Measurements from ENCODE around the gene MAP1LC3B2. TPM values are rescaled to one million over a fixed set of nuclear protein-coding genes. Genes with fewer than 3 reads are reported as not detected.

MAP1LC3B2 gene
- total and polyA plus RNA-seq, 10 of the 15 experiments (the other 5 are each of a cell fraction or from before 2014, with no cell fraction given) = 0.23 to 2.7 (median 0.72) TPM; not detected in 3

DNA sequence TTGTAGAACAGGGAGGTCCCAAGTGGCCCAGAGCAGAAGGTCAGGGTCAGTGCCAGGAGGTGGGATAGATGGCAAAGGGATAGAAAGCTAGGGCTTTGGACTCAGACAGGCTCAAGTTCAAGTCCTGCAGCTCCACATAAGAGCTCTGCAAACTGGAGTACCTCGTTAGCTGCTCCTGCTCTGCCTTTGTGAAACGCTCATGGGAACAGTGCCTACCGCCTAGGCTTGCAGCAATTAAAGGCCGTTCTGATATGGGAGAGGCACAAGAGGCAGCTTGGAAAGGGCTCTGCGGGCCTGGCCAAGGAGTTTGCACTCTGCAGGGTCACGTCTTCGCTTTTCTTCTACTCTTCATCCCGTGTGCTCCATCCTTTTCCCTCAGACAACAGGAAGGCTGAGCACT, 54.1 kb downstream of the MAP1LC3B2 start:
- BruUV-seq (replicated peaks) = no TSS peak
- POLR2A ChIA-PET = no interaction called here
- no peak overlapping the region for H2AFZ ChIP-seq (ENCODE audit: control insufficient read depth, low read depth, low read length)
- H3K9me3 ChIP-seq (replicated peaks; ENCODE audit: control insufficient read depth, insufficient read depth, low read length) = no peaks in the 10 kb centered on the region; the same call in 2 of the 3 replicates
- 44% methylated on average over 8 of the region's 8 CpGs for WGBS (ENCODE audit: insufficient coverage, insufficient replicate concordance, low lambda C conversion rate, missing lambda C conversion rate)
- no peak overlapping the region for H3K9ac ChIP-seq (ENCODE audit: control insufficient read depth, insufficient read depth, low read length)
- no peak overlapping the region for H3K27ac ChIP-seq (ENCODE audit: control insufficient read depth, insufficient read depth)
- H3K4me3 ChIP-seq = no peak overlapping the region
- no peak for DNase-seq (ENCODE audit: low read depth, low spot score)
- no peaks in the 10 kb centered on the region for H3K79me2 ChIP-seq (ENCODE audit: control insufficient read depth, insufficient read depth, low read length)
- H4K20me1 ChIP-seq (ENCODE audit: control insufficient read depth, insufficient read depth) = 0 out of 2 replicates have a peak, but pooled peaks cover 3% of the 10 kb centered on the region
- intact Hi-C loops (cut with micrococcal nuclease; ENCODE audit: unreplicated experiment) (loop anchor here (5.0 kb wide), 1 partner anchor 616 kb away; no protein-coding TSS in a partner anchor), in situ Hi-C loops (cut with MboI) (no loop called here)
- H3K4me2 ChIP-seq (ENCODE audit: control insufficient read depth, insufficient read depth) = no peak overlapping the region
- no peak for ATAC-seq
- CTCF ChIA-PET = interaction anchor here (1.4 kb wide), 1 partner anchor 96 kb away, joined by 3 read pairs; no protein-coding TSS in a partner anchor
- H3K4me1 ChIP-seq (ENCODE audit: control insufficient read depth, insufficient read depth, low read length) = no peaks in the 10 kb centered on the region
- H3K27me3 ChIP-seq (replicated peaks in 1 of 2; ENCODE audit: control insufficient read depth in 2 of 2, insufficient read depth in 2 of 2, low read length in 1 of 2) = peaks cover 0 to 4% of the 10 kb centered on the region in 2 experiments; a peak in 3 of 4 replicates
- RAD21 ChIA-PET (ENCODE audit: unreplicated experiment) = no interaction called here
- FAIRE-seq = no peak
- TF ChIP-seq NFYA (IDR thresholded peaks at IDR 0.05; ENCODE audit: borderline replicate concordance, low read depth, low read length) = no peak
- SMC1A ChIA-PET (ENCODE audit: uncharacterized antibody, unreplicated experiment) = interaction anchor here (1.1 kb wide), 1 partner anchor 85 kb away, joined by 4 read pairs; no protein-coding TSS in a partner anchor
- no peaks in the 10 kb centered on the region for H3K36me3 ChIP-seq (ENCODE audit: control insufficient read depth in 2 of 2, insufficient read depth in 2 of 2, low read length in 1 of 2)

DNA sequence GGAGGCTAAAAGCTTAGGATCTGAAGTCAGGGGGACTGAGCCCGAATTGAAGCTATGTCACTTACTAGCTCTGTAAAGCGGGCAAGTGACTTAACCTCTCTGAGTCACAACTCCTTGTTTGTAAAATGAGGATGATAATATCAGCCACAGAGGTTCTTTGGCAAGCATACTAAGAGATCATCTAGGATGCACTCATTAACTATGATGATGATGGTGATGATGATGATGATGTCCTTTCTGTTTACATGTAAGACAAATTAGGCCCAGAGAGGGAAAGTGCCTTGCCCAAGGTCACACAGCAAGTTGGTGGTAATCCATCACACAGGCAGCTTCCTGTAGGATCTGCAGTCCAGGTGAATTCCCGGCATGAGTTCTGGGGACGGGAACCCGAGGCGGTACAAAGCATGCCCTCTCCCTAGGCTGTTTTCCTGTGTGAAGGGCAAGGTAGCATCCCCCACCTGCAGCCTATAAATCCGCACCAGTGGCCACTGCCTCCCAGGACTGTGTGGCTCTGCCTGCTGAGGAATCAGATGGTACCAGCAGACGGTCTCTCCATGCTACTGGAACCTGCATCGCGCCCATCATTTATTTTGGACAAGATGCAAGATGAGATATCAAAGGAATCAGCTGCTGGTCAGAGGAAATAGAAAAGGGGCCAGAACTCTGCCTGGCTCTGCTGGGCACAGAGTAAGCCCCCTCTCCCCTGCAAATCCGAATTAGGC, 55.2 kb downstream of the MAP1LC3B2 start:
- SMC1A ChIA-PET (ENCODE audit: uncharacterized antibody, unreplicated experiment) = no interaction called here
- Histone ChIP-seq H3K36me3 (ENCODE audit: control insufficient read depth in 2 of 2, insufficient read depth in 2 of 2, low read length in 1 of 2) (no peaks in the 10 kb centered on the region), H3K27ac (ENCODE audit: control insufficient read depth, insufficient read depth) (no peak overlapping the region), H3K79me2 (ENCODE audit: control insufficient read depth, insufficient read depth, low read length) (no peaks in the 10 kb centered on the region), H4K20me1 (ENCODE audit: control insufficient read depth, insufficient read depth) (0 out of 2 replicates have a peak, but pooled peaks cover 3% of the 10 kb centered on the region), H2AFZ (ENCODE audit: control insufficient read depth, low read depth, low read length) (no peak overlapping the region), H3K9me3 (replicated peaks; ENCODE audit: control insufficient read depth, insufficient read depth, low read length) (no peaks in the 10 kb centered on the region; the same call in 2 of the 3 replicates), H3K4me3 (no peak overlapping the region), H3K9ac (ENCODE audit: control insufficient read depth, insufficient read depth, low read length) (no peak overlapping the region), H3K4me1 (ENCODE audit: control insufficient read depth, insufficient read depth, low read length) (no peaks in the 10 kb centered on the region), H3K27me3 (replicated peaks in 1 of 2; ENCODE audit: control insufficient read depth in 2 of 2, insufficient read depth in 2 of 2, low read length in 1 of 2) (peaks cover 4% of the 10 kb centered on the region in 2 experiments; a peak in 3 of 4 replicates), H3K4me2 (ENCODE audit: control insufficient read depth, insufficient read depth) (no peak overlapping the region)
- CTCF ChIA-PET = interaction anchor here (1.4 kb wide), 1 partner anchor 95 kb away, joined by 3 read pairs; no protein-coding TSS in a partner anchor
- 44% methylated on average over 11 of the region's 11 CpGs for WGBS (ENCODE audit: insufficient coverage, insufficient replicate concordance, low lambda C conversion rate, missing lambda C conversion rate)
- intact Hi-C loops (cut with micrococcal nuclease; ENCODE audit: unreplicated experiment) = loop anchor here (5.0 kb wide), 1 partner anchor 617 kb away; no protein-coding TSS in a partner anchor
- in situ Hi-C loops (cut with MboI) = no loop called here
- no TSS peak for BruUV-seq (replicated peaks)
- FAIRE-seq = no peak
- RAD21 ChIA-PET (ENCODE audit: unreplicated experiment) = no interaction called here
- DNase-seq (ENCODE audit: low read depth, low spot score) = no peak
- ATAC-seq = no peak
- POLR2A ChIA-PET = no interaction called here
- TF ChIP-seq EP300 (IDR thresholded peaks at IDR 0.05; ENCODE audit: borderline replicate concordance in 1 of 2, control insufficient read depth in 1 of 2, low read depth in 2 of 2, low read length in 2 of 2) (no peak), RUNX3 (IDR thresholded peaks at IDR 0.05; ENCODE audit: low read length) (no peak), NR2C1 (IDR thresholded peaks at IDR 0.05) (no peak), POLR2A (IDR thresholded peaks at IDR 0.05; ENCODE audit: low read depth, low read length) (no peak), RFX5 (IDR thresholded peaks at IDR 0.05; ENCODE audit: low read depth, low read length) (no peak), FOXM1 (IDR thresholded peaks at IDR 0.05; ENCODE audit: low read depth, low read length) (no peak), NFXL1 (IDR thresholded peaks at IDR 0.05; ENCODE audit: borderline replicate concordance) (no peak), TAF1 (IDR thresholded peaks at IDR 0.05; ENCODE audit: borderline replicate concordance, low read depth, low read length) (no peak), MEF2A (IDR thresholded peaks at IDR 0.05; ENCODE audit: insufficient read depth, low read depth, low read length) (no peak), JUND (IDR thresholded peaks at IDR 0.05; ENCODE audit: low read depth, low read length) (no peak), TCF3 (IDR thresholded peaks at IDR 0.05; ENCODE audit: borderline replicate concordance, insufficient read depth, low read depth, low read length) (no peak), STAT3 (IDR thresholded peaks at IDR 0.05; ENCODE audit: low read depth, low read length) (no peak)
- TF ChIP-seq, protein P1, sequence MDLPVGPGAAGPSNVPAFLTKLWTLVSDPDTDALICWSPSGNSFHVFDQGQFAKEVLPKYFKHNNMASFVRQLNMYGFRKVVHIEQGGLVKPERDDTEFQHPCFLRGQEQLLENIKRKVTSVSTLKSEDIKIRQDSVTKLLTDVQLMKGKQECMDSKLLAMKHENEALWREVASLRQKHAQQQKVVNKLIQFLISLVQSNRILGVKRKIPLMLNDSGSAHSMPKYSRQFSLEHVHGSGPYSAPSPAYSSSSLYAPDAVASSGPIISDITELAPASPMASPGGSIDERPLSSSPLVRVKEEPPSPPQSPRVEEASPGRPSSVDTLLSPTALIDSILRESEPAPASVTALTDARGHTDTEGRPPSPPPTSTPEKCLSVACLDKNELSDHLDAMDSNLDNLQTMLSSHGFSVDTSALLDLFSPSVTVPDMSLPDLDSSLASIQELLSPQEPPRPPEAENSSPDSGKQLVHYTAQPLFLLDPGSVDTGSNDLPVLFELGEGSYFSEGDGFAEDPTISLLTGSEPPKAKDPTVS (IDR thresholded peaks at IDR 0.05; ENCODE audit: low read depth, low read length) = no peak
- TF ChIP-seq, protein P2, sequence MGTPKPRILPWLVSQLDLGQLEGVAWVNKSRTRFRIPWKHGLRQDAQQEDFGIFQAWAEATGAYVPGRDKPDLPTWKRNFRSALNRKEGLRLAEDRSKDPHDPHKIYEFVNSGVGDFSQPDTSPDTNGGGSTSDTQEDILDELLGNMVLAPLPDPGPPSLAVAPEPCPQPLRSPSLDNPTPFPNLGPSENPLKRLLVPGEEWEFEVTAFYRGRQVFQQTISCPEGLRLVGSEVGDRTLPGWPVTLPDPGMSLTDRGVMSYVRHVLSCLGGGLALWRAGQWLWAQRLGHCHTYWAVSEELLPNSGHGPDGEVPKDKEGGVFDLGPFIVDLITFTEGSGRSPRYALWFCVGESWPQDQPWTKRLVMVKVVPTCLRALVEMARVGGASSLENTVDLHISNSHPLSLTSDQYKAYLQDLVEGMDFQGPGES (IDR thresholded peaks at IDR 0.05) = no peak
